Activated B cell treated with CpG ODN at 0.5 μM for 24 hours (primary cell): Measurements from ENCODE around the gene B3GNT7. TPM values are rescaled to one million over a fixed set of nuclear protein-coding genes. Genes with fewer than 3 reads are reported as not detected.

Experiments
- ATAC-seq: fragments of 200-7000 bp; cut with Tn5 transposase; one replicate; pipeline ENCODE4 v1.10.0; 2021; ENCODE audit warnings: low read depth, mild to moderate bottlenecking, moderate library complexity
- CTCF ChIA-PET: fragments of 350-600 bp; sonication (Branson Sonifier 250); formaldehyde crosslinking; loops from one replicate; lab custom pipeline; 2021; ENCODE audit warnings: antibody characterized with exemption; lab: Charles Lee
- POLR2A ChIA-PET: fragments of 350-600 bp; sonication (Branson Sonifier 250); formaldehyde crosslinking; loops from one replicate; lab custom pipeline; 2021; ENCODE audit warnings: antibody characterized with exemption; lab: Charles Lee
- DNase-seq: peaks from one replicate; pipeline ENCODE4 v3.0.0; 2022
- H3K27ac Mint-ChIP-seq: one replicate; pipeline ENCODE4 v1.8.0; 2020; ENCODE audit warnings: mixed read lengths
- H3K27me3 Mint-ChIP-seq: one replicate; pipeline ENCODE4 v1.8.0; 2021; ENCODE audit warnings: mixed read lengths
- H3K36me3 Mint-ChIP-seq: one replicate; pipeline ENCODE4 v1.8.0; 2021; ENCODE audit warnings: low read depth, mixed read lengths
- H3K4me1 Mint-ChIP-seq: one replicate; pipeline ENCODE4 v1.8.0; 2021; ENCODE audit warnings: mixed read lengths
- H3K4me3 Mint-ChIP-seq: one replicate; pipeline ENCODE4 v1.8.0; 2020; ENCODE audit warnings: mild to moderate bottlenecking, mixed read lengths
- H3K9me3 Mint-ChIP-seq: one replicate; pipeline ENCODE4 v1.8.0; 2020; ENCODE audit warnings: mixed read lengths
- CTCF ChIP-seq: fragments of 200-600 bp; IDR thresholded peaks from one replicate; pipeline ENCODE4 v1.8.0; 2022; ENCODE audit warnings: antibody characterized with exemption, mild to moderate bottlenecking
- intact Hi-C: fragments of 100-400 bp; cut with micrococcal nuclease; formaldehyde crosslinking; loops from one replicate; pipeline ENCODE4 v1.15.1; 2024
- total RNA-seq: library from RNA; stranded (reverse); gene quantifications from 2 replicates; pipeline ENCODE4 v1.2.3, GENCODE V29; 2022

B3GNT7 gene
- total RNA-seq, 1 donor from 2014 or later: 24.4 TPM

GRCh38 chr2:231415029-231415428, 19.5 kb downstream of the B3GNT7 start:
- Mint-ChIP-seq H3K9me3 (peaks cover 2% of the 10 kb centered on the region), H3K4me3 (no peak overlapping the region), H3K4me1 (peaks cover 9% of the 10 kb centered on the region), H3K36me3 (no peaks in the 10 kb centered on the region), H3K27ac (no peak overlapping the region), H3K27me3 (peaks cover 13% of the 10 kb centered on the region)
- POLR2A ChIA-PET: interaction anchor here (0.5 kb wide), 1 partner anchor 135 kb away, joined by 3 read pairs; no protein-coding TSS in a partner anchor
- DNase-seq (no peak), ATAC-seq (no peak)
- no peak for TF ChIP-seq CTCF
- CTCF ChIA-PET: interaction anchor here (0.7 to 4.7 kb wide), 3 partner anchors 187 to 188 kb away, joined by 3 to 36 read pairs (median 4); no protein-coding TSS in a partner anchor
- intact Hi-C loops: no loop called here

GRCh38 chr2:231418820-231419640, 23.5 kb downstream of the B3GNT7 start:
- ChIA-PET POLR2A (interaction anchor here (0.6 kb wide), 1 partner anchor 19 kb away, joined by 11 read pairs; no protein-coding TSS in a partner anchor), CTCF (no interaction called here)
- no peaks in the 10 kb centered on the region for H3K36me3 Mint-ChIP-seq
- no peak for ATAC-seq
- no peak for DNase-seq
- no peak overlapping the region for H3K27ac Mint-ChIP-seq
- H3K9me3 Mint-ChIP-seq: no peaks in the 10 kb centered on the region
- no peaks in the 10 kb centered on the region for H3K4me1 Mint-ChIP-seq
- peaks cover 7% of the 10 kb centered on the region for H3K27me3 Mint-ChIP-seq
- no peak for TF ChIP-seq CTCF
- intact Hi-C loops: no loop called here
- H3K4me3 Mint-ChIP-seq: no peak overlapping the region

GRCh38 chr2:231421051-231421580, 25.6 kb downstream of the B3GNT7 start:
- intact Hi-C loops: no loop called here
- H3K9me3 Mint-ChIP-seq: no peaks in the 10 kb centered on the region
- H3K27ac Mint-ChIP-seq: no peak overlapping the region
- H3K27me3 Mint-ChIP-seq: peaks cover 2% of the 10 kb centered on the region
- no peak overlapping the region for H3K4me3 Mint-ChIP-seq
- no peak for ATAC-seq
- no peak for DNase-seq
- POLR2A ChIA-PET: no interaction called here
- H3K4me1 Mint-ChIP-seq: no peaks in the 10 kb centered on the region
- H3K36me3 Mint-ChIP-seq: no peaks in the 10 kb centered on the region
- TF ChIP-seq CTCF: no peak
- CTCF ChIA-PET: no interaction called here

DNA sequence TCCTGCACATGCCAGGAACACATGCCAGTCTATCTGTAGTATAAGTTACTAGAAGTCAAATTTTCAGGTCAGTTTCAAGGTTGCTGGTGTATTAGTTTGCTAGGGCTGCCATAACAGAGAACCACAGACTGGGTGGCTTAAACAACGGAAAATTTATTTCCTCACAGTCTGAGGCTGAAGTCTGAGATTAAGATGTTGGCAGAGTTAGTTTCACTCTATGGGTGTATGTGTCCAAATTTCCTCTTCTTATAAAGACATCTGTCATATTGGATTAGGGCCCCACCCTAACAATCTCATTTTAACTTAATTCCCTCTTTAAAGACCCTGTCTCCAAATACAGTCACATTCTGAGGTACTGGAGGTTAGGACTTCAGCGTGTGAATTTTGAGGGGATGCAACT, 26.5 kb downstream of the B3GNT7 start:
- ChIA-PET POLR2A (no interaction called here), CTCF (no interaction called here)
- ATAC-seq: no peak
- no peaks in the 10 kb centered on the region for H3K4me1 Mint-ChIP-seq
- intact Hi-C loops: no loop called here
- peaks cover 2% of the 10 kb centered on the region for H3K27me3 Mint-ChIP-seq
- H3K4me3 Mint-ChIP-seq: no peak overlapping the region
- DNase-seq: no peak
- H3K27ac Mint-ChIP-seq: no peak overlapping the region
- H3K9me3 Mint-ChIP-seq: no peaks in the 10 kb centered on the region
- TF ChIP-seq CTCF: no peak
- H3K36me3 Mint-ChIP-seq: no peaks in the 10 kb centered on the region

- ATAC-seq (no peak), DNase-seq (no peak)
- intact Hi-C loops: no loop called here
- POLR2A ChIA-PET: no interaction called here
- Mint-ChIP-seq H3K27me3 (peaks cover 2% of the 10 kb centered on the region), H3K36me3 (no peaks in the 10 kb centered on the region), H3K4me1 (no peaks in the 10 kb centered on the region), H3K4me3 (no peak overlapping the region), H3K27ac (no peak overlapping the region), H3K9me3 (no peaks in the 10 kb centered on the region)
- TF ChIP-seq CTCF: no peak
- CTCF ChIA-PET: no interaction called here
These were observed 27.7 kb downstream of the B3GNT7 start for GRCh38 chr2:231423176-231423575.
